Naive thymus-derived CD4-positive, alpha-beta T cell (primary cell): ENCODE measurements around the gene ZNF513. TPM values are rescaled to one million over a fixed set of nuclear protein-coding genes. Genes with fewer than 3 reads are reported as not detected.
A peak's percentile ranks its signal among the peaks of the same experiment; 100 is the strongest.

Source experiments
- ATAC-seq: fragments of 150-1000 bp; cut with Tn5 transposase; 2 replicates; pipeline ENCODE4 v1.10.0; 2021; ENCODE audit warnings: mild to moderate bottlenecking, moderate library complexity
- CTCF ChIA-PET: fragments of 350-600 bp; sonication (Branson Sonifier 250); formaldehyde crosslinking; loops from one replicate; lab custom pipeline; 2021; ENCODE audit warnings: antibody characterized with exemption; lab: Charles Lee
- POLR2A ChIA-PET: fragments of 350-600 bp; sonication (Branson Sonifier 250); formaldehyde crosslinking; loops from one replicate; lab custom pipeline; 2021; ENCODE audit warnings: antibody characterized with exemption, inconsistent platforms; lab: Charles Lee
- DNase-seq, 9 donors: peaks; one replicate each; pipeline versions ENCODE4 v3.0.0 to v3.0.0-alpha.2; 2020 to 2022; ENCODE audit warnings: mixed read lengths in 1 of 9
- H3K27ac ChIP-seq: one replicate; pipeline ENCODE4 v1.7.0; 2013; ENCODE audit warnings: mild to moderate bottlenecking, low read depth, low read length, moderate library complexity
- H3K27me3 ChIP-seq, 2 donors: one replicate each; pipeline ENCODE4 v1.7.0; 2013; ENCODE audit warnings: low read length in 2 of 2, mild to moderate bottlenecking in 2 of 2, moderate library complexity in 2 of 2; ENCODE audit not compliant: control insufficient read depth in 2 of 2, insufficient read depth in 2 of 2
- H3K36me3 ChIP-seq, 3 experiments: 1 replicate in 2 of 3; 2 replicates in 1 of 3; pipeline ENCODE4 v1.7.0; 2013; ENCODE audit warnings: low read length in 3 of 3, mild to moderate bottlenecking in 3 of 3, moderate library complexity in 1 of 3; ENCODE audit not compliant: insufficient read depth in 3 of 3, control insufficient read depth in 2 of 3
- H3K4me1 ChIP-seq, 2 donors: one replicate each; pipeline ENCODE4 v1.7.0; 2013; ENCODE audit warnings: low read length in 2 of 2, mild to moderate bottlenecking in 2 of 2, moderate library complexity in 1 of 2; ENCODE audit not compliant: control insufficient read depth in 2 of 2, insufficient read depth in 2 of 2
- H3K4me3 ChIP-seq: 2 replicates; pipeline ENCODE4 v1.7.0; 2013; ENCODE audit warnings: mild to moderate bottlenecking, low read length
- H3K9me3 ChIP-seq, 3 experiments: 1 replicate in 2 of 3; 2 replicates in 1 of 3; pipeline ENCODE4 v1.7.0; 2013; ENCODE audit warnings: low read length in 3 of 3; ENCODE audit not compliant: control insufficient read depth in 2 of 3
- H3K27ac Mint-ChIP-seq, 9 donors: one replicate each; pipeline ENCODE4 v1.8.0; 2020 to 2022; ENCODE audit warnings: mixed read lengths in 9 of 9, mild to moderate bottlenecking in 8 of 9, moderate library complexity in 5 of 9, inconsistent platforms in 2 of 9
- H3K27me3 Mint-ChIP-seq, 5 donors: one replicate each; pipeline ENCODE4 v1.8.0; 2021 to 2022; ENCODE audit warnings: mixed read lengths in 5 of 5, mild to moderate bottlenecking in 1 of 5
- H3K36me3 Mint-ChIP-seq, 5 donors: one replicate each; pipeline ENCODE4 v1.8.0; 2020 to 2022; ENCODE audit warnings: mixed read lengths in 5 of 5, mild to moderate bottlenecking in 3 of 5, inconsistent platforms in 1 of 5
- H3K4me1 Mint-ChIP-seq, 7 donors: one replicate each; pipeline ENCODE4 v1.8.0; 2020 to 2022; ENCODE audit warnings: mixed read lengths in 7 of 7, mild to moderate bottlenecking in 3 of 7, inconsistent platforms in 1 of 7
- H3K4me3 Mint-ChIP-seq, 10 donors: one replicate each; pipeline ENCODE4 v1.8.0; 2020 to 2022; ENCODE audit warnings: mild to moderate bottlenecking in 10 of 10, mixed read lengths in 10 of 10, moderate library complexity in 6 of 10, inconsistent platforms in 2 of 10
- H3K9me3 Mint-ChIP-seq, 11 donors: one replicate each; pipeline ENCODE4 v1.8.0; 2020 to 2022; ENCODE audit warnings: mixed read lengths in 11 of 11, mild to moderate bottlenecking in 4 of 11, inconsistent platforms in 1 of 11, moderate library complexity in 1 of 11
- intact Hi-C, 2 donors: fragments of 100-400 bp; cut with micrococcal nuclease; formaldehyde crosslinking; loops; one replicate each; pipeline ENCODE4 v1.15.1; 2023
- polyA plus RNA-seq, 2 donors: library from polyadenylated mRNA; unstranded; fragments of 300-500 nt; fragmentation: Illumina TruSeq; gene quantifications; one replicate each; pipeline ENCODE4 v1.2.3, GENCODE V29; 2021
- total RNA-seq, 6 experiments: library from RNA in 5 of 6; stranded (reverse) in 5 of 6; gene quantifications; 1 replicate in 5 of 6; 2 replicates in 1 of 6; pipeline ENCODE4 v1.2.3 and lab custom pipeline; 2021 to 2026

Gene ZNF513
- total and polyA plus RNA-seq, 7 experiments from 2014 or later, result 2.6 to 23.2 (median 17.2) TPM

- H3K4me1 ChIP-seq, result peaks cover 9 to 10% of the 10 kb centered on the region in 2 donors
- DNase-seq, result no peak
- intact Hi-C loops, result no loop called here
- Mint-ChIP-seq H3K36me3 (peaks cover 0 to 33% (median 14%) of the 10 kb centered on the region in 5 donors), H3K9me3 (no peaks in the 10 kb centered on the region), H3K4me1 (peaks cover 22 to 41% (median 34%) of the 10 kb centered on the region in 7 donors), H3K27ac (peak overlapping the region in 2 of 9 donors; percentile 9 to 36), H3K27me3 (no peaks in the 10 kb centered on the region), H3K4me3 (peak overlapping the region in 3 of 10 donors; percentile 2 to 81 (median 35))
- H3K36me3 ChIP-seq, result peaks cover 8 to 68% (median 35%) of the 10 kb centered on the region in 3 experiments
- no peak overlapping the region for H3K4me3 ChIP-seq
- CTCF ChIA-PET, result no interaction called here
- no peak overlapping the region for H3K27ac ChIP-seq
- POLR2A ChIA-PET, result interaction anchor here (1.3 to 4.4 kb wide), 3 partner anchors 8 to 51 kb away, joined by 6 to 67 read pairs (median 17); partner anchors contain the start of genes EIF2B4, GTF3C2, NRBP1 and SNX17
- no peak for ATAC-seq
- no peaks in the 10 kb centered on the region for H3K27me3 ChIP-seq
- H3K9me3 ChIP-seq, result no peaks in the 10 kb centered on the region
These were observed 2.3 kb downstream of the ZNF513 start for GRCh38 chr2:27378096-27378808.

- Mint-ChIP-seq H3K4me3 (peak overlapping the region in 3 of 10 donors; percentile 20 to 81 (median 25)), H3K36me3 (peaks cover 0 to 38% (median 13%) of the 10 kb centered on the region in 5 donors), H3K27ac (peak overlapping the region in 2 of 9 donors; percentile 23 to 38), H3K4me1 (peaks cover 27 to 46% (median 40%) of the 10 kb centered on the region in 7 donors), H3K9me3 (no peaks in the 10 kb centered on the region), H3K27me3 (no peaks in the 10 kb centered on the region)
- ATAC-seq, result no peak
- DNase-seq, result no peak
- Histone ChIP-seq H3K4me1 (peaks cover 9 to 10% of the 10 kb centered on the region in 2 donors), H3K9me3 (no peaks in the 10 kb centered on the region), H3K4me3 (no peak overlapping the region), H3K27ac (no peak overlapping the region), H3K36me3 (peaks cover 8 to 71% (median 41%) of the 10 kb centered on the region in 3 experiments), H3K27me3 (no peaks in the 10 kb centered on the region)
- POLR2A ChIA-PET, result interaction anchor here (1.3 kb wide), 1 partner anchor 21 kb away, joined by 6 read pairs; the partner anchor contains the start of gene GTF3C2
- intact Hi-C loops, result no loop called here
- CTCF ChIA-PET, result no interaction called here
These were observed 2.9 kb downstream of the ZNF513 start for GRCh38 chr2:27377618-27378095.

GRCh38 chr2:27376866-27377617, 3.5 kb downstream of the ZNF513 start:
- POLR2A ChIA-PET, result interaction anchor here (1.3 kb wide), 1 partner anchor 20 kb away, joined by 6 read pairs; the partner anchor contains the start of gene GTF3C2
- H3K4me3 ChIP-seq, result no peak overlapping the region
- no peak overlapping the region for H3K27ac Mint-ChIP-seq
- peaks cover 0 to 40% (median 19%) of the 10 kb centered on the region in 5 donors for H3K36me3 Mint-ChIP-seq
- CTCF ChIA-PET, result no interaction called here
- DNase-seq (no peak), ATAC-seq (no peak)
- H3K9me3 Mint-ChIP-seq, result no peaks in the 10 kb centered on the region
- H3K27me3 Mint-ChIP-seq, result no peaks in the 10 kb centered on the region
- peaks cover 8 to 67% (median 36%) of the 10 kb centered on the region in 3 experiments for H3K36me3 ChIP-seq
- H3K27me3 ChIP-seq, result no peaks in the 10 kb centered on the region
- H3K4me3 Mint-ChIP-seq, result peak overlapping the region in 1 of 10 donors; percentile 34
- intact Hi-C loops, result no loop called here
- H3K4me1 Mint-ChIP-seq, result peaks cover 29 to 49% (median 42%) of the 10 kb centered on the region in 7 donors
- no peaks in the 10 kb centered on the region for H3K9me3 ChIP-seq
- H3K27ac ChIP-seq, result no peak overlapping the region
- H3K4me1 ChIP-seq, result peaks cover 13 to 14% of the 10 kb centered on the region in 2 donors

- no peak for ATAC-seq
- Mint-ChIP-seq H3K27ac (peak overlapping the region in 1 of 9 donors; percentile 8), H3K4me1 (peaks cover 35 to 52% (median 42%) of the 10 kb centered on the region in 7 donors), H3K9me3 (no peaks in the 10 kb centered on the region), H3K27me3 (no peaks in the 10 kb centered on the region), H3K36me3 (peaks cover 0 to 43% (median 19%) of the 10 kb centered on the region in 5 donors), H3K4me3 (no peak overlapping the region)
- no peak for DNase-seq
- Histone ChIP-seq H3K4me3 (no peak overlapping the region), H3K9me3 (no peaks in the 10 kb centered on the region), H3K36me3 (peaks cover 8 to 61% (median 36%) of the 10 kb centered on the region in 3 experiments), H3K4me1 (peaks cover 20% of the 10 kb centered on the region in 2 donors), H3K27me3 (no peaks in the 10 kb centered on the region), H3K27ac (no peak overlapping the region)
- intact Hi-C loops, result no loop called here
- POLR2A ChIA-PET, result interaction anchor here (1.3 kb wide), 2 partner anchors 20 to 34 kb away, joined by 4 to 6 read pairs; partner anchors contain the start of gene GTF3C2
- CTCF ChIA-PET, result no interaction called here
These were observed 4.2 kb downstream of the ZNF513 start for GRCh38 chr2:27376151-27376865.

GRCh38 chr2:27375513-27376099, 4.9 kb downstream of the ZNF513 start:
- DNase-seq, result no peak
- CTCF ChIA-PET, result no interaction called here
- peak overlapping the region in 1 of 9 donors; percentile 8 for H3K27ac Mint-ChIP-seq

More at GRCh38 chr2:27375513-27376099, 4.9 kb downstream of the ZNF513 start:
- no peaks in the 10 kb centered on the region for H3K9me3 ChIP-seq
- ATAC-seq, result no peak
- peaks cover 24% of the 10 kb centered on the region in 2 donors for H3K4me1 ChIP-seq
- H3K27ac ChIP-seq, result no peak overlapping the region
- intact Hi-C loops, result no loop called here
- no peaks in the 10 kb centered on the region for H3K27me3 ChIP-seq
- H3K4me3 ChIP-seq, result no peak overlapping the region
- Mint-ChIP-seq H3K4me1 (peaks cover 30 to 46% (median 37%) of the 10 kb centered on the region in 7 donors), H3K36me3 (peaks cover under 1 to 40% (median 19%) of the 10 kb centered on the region in 5 donors), H3K4me3 (no peak overlapping the region), H3K9me3 (no peaks in the 10 kb centered on the region), H3K27me3 (no peaks in the 10 kb centered on the region)
- peaks cover 8 to 64% (median 36%) of the 10 kb centered on the region in 3 experiments for H3K36me3 ChIP-seq
- POLR2A ChIA-PET, result interaction anchor here (1.3 kb wide), 1 partner anchor 35 kb away, joined by 4 read pairs; no protein-coding TSS in a partner anchor
